Measurements from ENCODE around the gene VPS51. TPM values are rescaled to one million over a fixed set of nuclear protein-coding genes. Genes with fewer than 3 reads are reported as not detected.
A peak's percentile ranks its signal among the peaks of the same experiment; 100 is the strongest.

The VPS51 gene
- total and polyA plus RNA-seq, 9 of the 15 experiments (the other 6 are each of a cell fraction or from before 2014, with no cell fraction given), result 1.8 to 143 (median 46.8) TPM

DNA sequence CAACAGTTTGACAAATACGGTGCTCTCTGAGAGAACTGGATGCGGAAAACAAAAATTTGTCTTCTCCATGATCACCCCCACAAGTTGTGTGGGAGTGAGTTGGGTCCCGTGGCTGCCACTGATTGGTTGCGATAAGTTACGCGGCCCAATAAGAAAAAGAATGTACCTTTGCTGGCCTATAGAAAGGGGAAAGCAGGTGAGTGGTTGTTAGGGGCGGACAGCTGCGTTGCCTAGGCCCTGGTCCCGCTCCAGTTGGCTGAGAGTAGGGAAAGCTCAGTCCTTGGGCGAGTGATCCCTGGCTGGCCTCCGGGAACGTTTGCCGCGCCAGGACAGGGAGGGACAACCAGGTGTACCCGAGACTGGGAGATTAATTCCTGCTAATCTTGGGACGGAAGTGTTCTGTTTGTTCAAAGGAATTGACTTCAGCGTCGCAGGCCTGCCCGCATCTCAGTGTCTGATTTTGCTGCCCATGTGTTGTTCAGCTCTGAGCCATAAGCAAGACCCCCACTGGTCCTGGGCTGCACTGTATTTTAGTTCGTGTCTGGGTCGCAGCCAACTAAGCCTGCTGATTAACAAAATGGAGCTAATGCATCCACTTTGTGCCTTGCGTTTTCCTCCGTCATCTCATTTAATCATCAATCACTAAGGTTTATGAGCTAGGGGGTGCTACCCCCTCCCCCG lies 39.1 kb downstream of the VPS51 start (continued):
- no peak for TF ChIP-seq ZNF79 (CRISPR knock-in tag; IDR thresholded peaks at IDR 0.05; ENCODE audit: low read depth)
- TF ChIP-seq HNRNPH1 (optimal IDR thresholded peaks at IDR 0.05; ENCODE audit: low read depth, low read length), result no peak
- no peak for TF ChIP-seq KLF13 (tag; IDR thresholded peaks at IDR 0.05; ENCODE audit: borderline replicate concordance, low read depth)
- no peak for TF ChIP-seq SRF (CRISPR knock-in tag; IDR thresholded peaks at IDR 0.05)
- TF ChIP-seq DIDO1 (tag; IDR thresholded peaks at IDR 0.05; ENCODE audit: low read depth), result no peak; the same call in 1 of the 2 replicates
- no peak for TF ChIP-seq FOXK2 (conservative IDR thresholded peaks at IDR 0.05 in 1 of 2, IDR thresholded peaks at IDR 0.05 in 1 of 2; ENCODE audit: low read depth in 2 of 2)
- TF ChIP-seq ZNF354B (CRISPR knock-in tag; IDR thresholded peaks at IDR 0.05), result no peak
- TF ChIP-seq ZBTB1 (CRISPR knock-in tag; IDR thresholded peaks at IDR 0.05; ENCODE audit: borderline replicate concordance, low read depth), result no peak
- TF ChIP-seq FOSL1 (tag; conservative IDR thresholded peaks at IDR 0.05), result peak; percentile 42; the same call in 1 of the 2 replicates
- TF ChIP-seq, protein P1, sequence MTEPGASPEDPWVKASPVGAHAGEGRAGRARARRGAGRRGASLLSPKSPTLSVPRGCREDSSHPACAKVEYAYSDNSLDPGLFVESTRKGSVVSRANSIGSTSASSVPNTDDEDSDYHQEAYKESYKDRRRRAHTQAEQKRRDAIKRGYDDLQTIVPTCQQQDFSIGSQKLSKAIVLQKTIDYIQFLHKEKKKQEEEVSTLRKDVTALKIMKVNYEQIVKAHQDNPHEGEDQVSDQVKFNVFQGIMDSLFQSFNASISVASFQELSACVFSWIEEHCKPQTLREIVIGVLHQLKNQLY (CRISPR knock-in tag; conservative IDR thresholded peaks at IDR 0.05), result no peak
- peak in 1 of 2 experiments; percentile 54; a peak in 1 of 4 replicates for TF ChIP-seq FOXA3 (CRISPR knock-in tag; conservative IDR thresholded peaks at IDR 0.05 in 1 of 2, IDR thresholded peaks at IDR 0.05 in 1 of 2)
- TF ChIP-seq, protein P2, sequence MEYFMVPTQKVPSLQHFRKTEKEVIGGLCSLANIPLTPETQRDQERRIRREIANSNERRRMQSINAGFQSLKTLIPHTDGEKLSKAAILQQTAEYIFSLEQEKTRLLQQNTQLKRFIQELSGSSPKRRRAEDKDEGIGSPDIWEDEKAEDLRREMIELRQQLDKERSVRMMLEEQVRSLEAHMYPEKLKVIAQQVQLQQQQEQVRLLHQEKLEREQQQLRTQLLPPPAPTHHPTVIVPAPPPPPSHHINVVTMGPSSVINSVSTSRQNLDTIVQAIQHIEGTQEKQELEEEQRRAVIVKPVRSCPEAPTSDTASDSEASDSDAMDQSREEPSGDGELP (CRISPR knock-in tag; IDR thresholded peaks at IDR 0.05; ENCODE audit: borderline replicate concordance), result peak; percentile 57; the same call in 1 of the 2 replicates
- TF ChIP-seq NFIC (IDR thresholded peaks at IDR 0.05), result peak; percentile 35
- TF ChIP-seq FUS (optimal IDR thresholded peaks at IDR 0.05; ENCODE audit: low read depth, low read length), result no peak
- TF ChIP-seq, protein P3, sequence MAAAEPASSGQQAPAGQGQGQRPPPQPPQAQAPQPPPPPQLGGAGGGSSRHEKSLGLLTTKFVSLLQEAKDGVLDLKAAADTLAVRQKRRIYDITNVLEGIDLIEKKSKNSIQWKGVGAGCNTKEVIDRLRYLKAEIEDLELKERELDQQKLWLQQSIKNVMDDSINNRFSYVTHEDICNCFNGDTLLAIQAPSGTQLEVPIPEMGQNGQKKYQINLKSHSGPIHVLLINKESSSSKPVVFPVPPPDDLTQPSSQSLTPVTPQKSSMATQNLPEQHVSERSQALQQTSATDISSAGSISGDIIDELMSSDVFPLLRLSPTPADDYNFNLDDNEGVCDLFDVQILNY (CRISPR knock-in tag; IDR thresholded peaks at IDR 0.05), result no peak
- TF ChIP-seq KAT7 (CRISPR knock-in tag; IDR thresholded peaks at IDR 0.05; ENCODE audit: borderline replicate concordance), result 0 out of 2 replicates have a peak, but pooled peaks have one; percentile 1
- no peak; the same call in none of the 2 replicates for TF ChIP-seq ZNF766 (CRISPR knock-in tag; conservative IDR thresholded peaks at IDR 0.05)
- TF ChIP-seq, protein P4, sequence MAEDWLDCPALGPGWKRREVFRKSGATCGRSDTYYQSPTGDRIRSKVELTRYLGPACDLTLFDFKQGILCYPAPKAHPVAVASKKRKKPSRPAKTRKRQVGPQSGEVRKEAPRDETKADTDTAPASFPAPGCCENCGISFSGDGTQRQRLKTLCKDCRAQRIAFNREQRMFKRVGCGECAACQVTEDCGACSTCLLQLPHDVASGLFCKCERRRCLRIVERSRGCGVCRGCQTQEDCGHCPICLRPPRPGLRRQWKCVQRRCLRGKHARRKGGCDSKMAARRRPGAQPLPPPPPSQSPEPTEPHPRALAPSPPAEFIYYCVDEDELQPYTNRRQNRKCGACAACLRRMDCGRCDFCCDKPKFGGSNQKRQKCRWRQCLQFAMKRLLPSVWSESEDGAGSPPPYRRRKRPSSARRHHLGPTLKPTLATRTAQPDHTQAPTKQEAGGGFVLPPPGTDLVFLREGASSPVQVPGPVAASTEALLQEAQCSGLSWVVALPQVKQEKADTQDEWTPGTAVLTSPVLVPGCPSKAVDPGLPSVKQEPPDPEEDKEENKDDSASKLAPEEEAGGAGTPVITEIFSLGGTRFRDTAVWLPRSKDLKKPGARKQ (CRISPR knock-in tag; IDR thresholded peaks at IDR 0.05), result no peak
- TF ChIP-seq, protein P5, sequence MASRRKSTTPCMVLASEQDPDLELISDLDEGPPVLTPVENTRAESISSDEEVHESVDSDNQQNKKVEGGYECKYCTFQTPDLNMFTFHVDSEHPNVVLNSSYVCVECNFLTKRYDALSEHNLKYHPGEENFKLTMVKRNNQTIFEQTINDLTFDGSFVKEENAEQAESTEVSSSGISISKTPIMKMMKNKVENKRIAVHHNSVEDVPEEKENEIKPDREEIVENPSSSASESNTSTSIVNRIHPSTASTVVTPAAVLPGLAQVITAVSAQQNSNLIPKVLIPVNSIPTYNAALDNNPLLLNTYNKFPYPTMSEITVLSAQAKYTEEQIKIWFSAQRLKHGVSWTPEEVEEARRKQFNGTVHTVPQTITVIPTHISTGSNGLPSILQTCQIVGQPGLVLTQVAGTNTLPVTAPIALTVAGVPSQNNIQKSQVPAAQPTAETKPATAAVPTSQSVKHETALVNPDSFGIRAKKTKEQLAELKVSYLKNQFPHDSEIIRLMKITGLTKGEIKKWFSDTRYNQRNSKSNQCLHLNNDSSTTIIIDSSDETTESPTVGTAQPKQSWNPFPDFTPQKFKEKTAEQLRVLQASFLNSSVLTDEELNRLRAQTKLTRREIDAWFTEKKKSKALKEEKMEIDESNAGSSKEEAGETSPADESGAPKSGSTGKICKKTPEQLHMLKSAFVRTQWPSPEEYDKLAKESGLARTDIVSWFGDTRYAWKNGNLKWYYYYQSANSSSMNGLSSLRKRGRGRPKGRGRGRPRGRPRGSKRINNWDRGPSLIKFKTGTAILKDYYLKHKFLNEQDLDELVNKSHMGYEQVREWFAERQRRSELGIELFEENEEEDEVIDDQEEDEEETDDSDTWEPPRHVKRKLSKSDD (conservative IDR thresholded peaks at IDR 0.05; ENCODE audit: low read length), result no peak

All from K562 (cell line).